ENCODE data around the gene MAN1C1. TPM values are rescaled to one million over a fixed set of nuclear protein-coding genes. Genes with fewer than 3 reads are reported as not detected.

Gene MAN1C1
- total and polyA plus RNA-seq, 5 donors from 2014 or later: 3.1 to 15.1 (median 3.5) TPM

- H3K27me3 ChIP-seq (ENCODE audit: control insufficient read depth, insufficient read depth, low read length): no peaks in the 10 kb centered on the region
- H3K27ac Mint-ChIP-seq: peak overlapping the region in 2 of 3 donors; percentile 42 to 83
- no peak for DNase-seq
- H3K4me3 ChIP-seq (ENCODE audit: low read depth, low read length): no peak overlapping the region
- no peak overlapping the region for H3K27ac ChIP-seq (ENCODE audit: insufficient read depth, low read length, poor library complexity, severe bottlenecking)
- H3K4me1 ChIP-seq (ENCODE audit: control insufficient read depth, insufficient read depth, low read length, poor library complexity, severe bottlenecking): peaks cover 14% of the 10 kb centered on the region
- H3K9me3 Mint-ChIP-seq: peaks cover 0 to 2% (median 0%) of the 10 kb centered on the region in 7 donors
- H3K9me3 ChIP-seq (ENCODE audit: control insufficient read depth in 2 of 2, low read length in 2 of 2): no peaks in the 10 kb centered on the region
- peaks cover 0 to 26% (median 5%) of the 10 kb centered on the region in 4 donors for H3K4me1 Mint-ChIP-seq
- ATAC-seq (ENCODE audit: low read depth in 2 of 2): no peak
- H3K36me3 Mint-ChIP-seq: peaks cover 7% of the 10 kb centered on the region
- H3K27me3 Mint-ChIP-seq: no peaks in the 10 kb centered on the region
- peak overlapping the region in 2 of 4 donors; percentile 67 to 88 for H3K4me3 Mint-ChIP-seq
- no peaks in the 10 kb centered on the region for H3K36me3 ChIP-seq (ENCODE audit: control insufficient read depth, insufficient read depth, low read length)
These were observed 198.9 kb downstream of the MAN1C1 start for GRCh38 chr1:25815208-25816111.

GRCh38 chr1:25816112-25816718 lies 199.6 kb downstream of the MAN1C1 start:
- H3K27ac ChIP-seq (ENCODE audit: insufficient read depth, low read length, poor library complexity, severe bottlenecking): no peak overlapping the region
- DNase-seq (no peak), ATAC-seq (ENCODE audit: low read depth in 2 of 2) (no peak)
- peak overlapping the region in 1 of 3 donors; percentile 40 for H3K27ac Mint-ChIP-seq
- H3K4me1 Mint-ChIP-seq: peaks cover 0 to 29% (median 8%) of the 10 kb centered on the region in 4 donors
- H3K36me3 Mint-ChIP-seq: peaks cover 12% of the 10 kb centered on the region
- H3K9me3 Mint-ChIP-seq: peaks cover 0 to 2% (median 0%) of the 10 kb centered on the region in 7 donors
- no peak overlapping the region for H3K4me3 ChIP-seq (ENCODE audit: low read depth, low read length)
- no peak overlapping the region for H3K4me3 Mint-ChIP-seq
- no peaks in the 10 kb centered on the region for H3K27me3 ChIP-seq (ENCODE audit: control insufficient read depth, insufficient read depth, low read length)
- no peaks in the 10 kb centered on the region for H3K27me3 Mint-ChIP-seq
- H3K36me3 ChIP-seq (ENCODE audit: control insufficient read depth, insufficient read depth, low read length): no peaks in the 10 kb centered on the region
- no peaks in the 10 kb centered on the region for H3K9me3 ChIP-seq (ENCODE audit: control insufficient read depth in 2 of 2, low read length in 2 of 2)
- H3K4me1 ChIP-seq (ENCODE audit: control insufficient read depth, insufficient read depth, low read length, poor library complexity, severe bottlenecking): peaks cover 16% of the 10 kb centered on the region

- Mint-ChIP-seq H3K4me3 (peak overlapping the region; percentile 82 to 94 (median 86)), H3K36me3 (peaks cover 12% of the 10 kb centered on the region), H3K27ac (peak overlapping the region; percentile 85 to 96 (median 93)), H3K27me3 (no peaks in the 10 kb centered on the region), H3K4me1 (peaks cover 5 to 40% (median 16%) of the 10 kb centered on the region in 4 donors), H3K9me3 (no peaks in the 10 kb centered on the region)
- DNase-seq: no peak
- H3K4me3 ChIP-seq (ENCODE audit: low read depth, low read length): no peak overlapping the region
- no peak overlapping the region for H3K27ac ChIP-seq (ENCODE audit: insufficient read depth, low read length, poor library complexity, severe bottlenecking)
- H3K36me3 ChIP-seq (ENCODE audit: control insufficient read depth, insufficient read depth, low read length): no peaks in the 10 kb centered on the region
- H3K9me3 ChIP-seq (ENCODE audit: control insufficient read depth in 2 of 2, low read length in 2 of 2): no peaks in the 10 kb centered on the region
- H3K27me3 ChIP-seq (ENCODE audit: control insufficient read depth, insufficient read depth, low read length): no peaks in the 10 kb centered on the region
- peaks cover 23% of the 10 kb centered on the region for H3K4me1 ChIP-seq (ENCODE audit: control insufficient read depth, insufficient read depth, low read length, poor library complexity, severe bottlenecking)
- no peak for ATAC-seq (ENCODE audit: low read depth in 2 of 2)
These were observed 201.4 kb downstream of the MAN1C1 start for GRCh38 chr1:25817840-25818501.

GRCh38 chr1:25818569-25818968 lies 202.0 kb downstream of the MAN1C1 start:
- peaks cover 5 to 40% (median 16%) of the 10 kb centered on the region in 4 donors for H3K4me1 Mint-ChIP-seq
- Histone ChIP-seq H3K36me3 (ENCODE audit: control insufficient read depth, insufficient read depth, low read length) (no peaks in the 10 kb centered on the region), H3K27me3 (ENCODE audit: control insufficient read depth, insufficient read depth, low read length) (no peaks in the 10 kb centered on the region), H3K4me3 (ENCODE audit: low read depth, low read length) (no peak overlapping the region), H3K9me3 (ENCODE audit: control insufficient read depth in 2 of 2, low read length in 2 of 2) (no peaks in the 10 kb centered on the region), H3K27ac (ENCODE audit: insufficient read depth, low read length, poor library complexity, severe bottlenecking) (no peak overlapping the region), H3K4me1 (ENCODE audit: control insufficient read depth, insufficient read depth, low read length, poor library complexity, severe bottlenecking) (peaks cover 23% of the 10 kb centered on the region)
- no peak for DNase-seq
- no peaks in the 10 kb centered on the region for H3K27me3 Mint-ChIP-seq
- no peaks in the 10 kb centered on the region for H3K9me3 Mint-ChIP-seq
- peaks cover 8% of the 10 kb centered on the region for H3K36me3 Mint-ChIP-seq
- ATAC-seq (ENCODE audit: low read depth in 2 of 2): no peak
- H3K4me3 Mint-ChIP-seq: peak overlapping the region; percentile 88 to 98 (median 96)
- H3K27ac Mint-ChIP-seq: peak overlapping the region; percentile 93 to 99 (median 96)

- peak; percentile 91 to 96 (median 92) for DNase-seq
These were observed 203.1 kb downstream of the MAN1C1 start, which contains the start of gene MTFR1L for GRCh38 chr1:25819491-25820246. Gene MTFR1L (plus strand): TSS chr1:25819954. CDS start chr1:25823105, 3,151 bp downstream.

GRCh38 chr1:25820247-25821111 lies 203.9 kb downstream of the MAN1C1 start:
- Mint-ChIP-seq H3K4me3 (peak overlapping the region; percentile 88 to 98 (median 96)), H3K4me1 (peaks cover 11 to 40% (median 17%) of the 10 kb centered on the region in 4 donors), H3K27me3 (no peaks in the 10 kb centered on the region), H3K9me3 (no peaks in the 10 kb centered on the region), H3K27ac (peak overlapping the region; percentile 96 to 99 (median 97)), H3K36me3 (peaks cover 5% of the 10 kb centered on the region)
- Histone ChIP-seq H3K27ac (ENCODE audit: insufficient read depth, low read length, poor library complexity, severe bottlenecking) (peak overlapping the region; percentile 86), H3K4me3 (ENCODE audit: low read depth, low read length) (peak overlapping the region; percentile 72), H3K36me3 (ENCODE audit: control insufficient read depth, insufficient read depth, low read length) (no peaks in the 10 kb centered on the region), H3K27me3 (ENCODE audit: control insufficient read depth, insufficient read depth, low read length) (no peaks in the 10 kb centered on the region), H3K9me3 (ENCODE audit: control insufficient read depth in 2 of 2, low read length in 2 of 2) (no peaks in the 10 kb centered on the region), H3K4me1 (ENCODE audit: control insufficient read depth, insufficient read depth, low read length, poor library complexity, severe bottlenecking) (peaks cover 23% of the 10 kb centered on the region)
- peak; percentile 45 to 90 (median 74) for DNase-seq
- ATAC-seq (ENCODE audit: low read depth in 2 of 2): peak; percentile 69 to 71

More at GRCh38 chr1:25819491-25820246, 203.1 kb downstream of the MAN1C1 start, which contains the start of gene MTFR1L:
- H3K4me1 ChIP-seq (ENCODE audit: control insufficient read depth, insufficient read depth, low read length, poor library complexity, severe bottlenecking): peaks cover 23% of the 10 kb centered on the region
- peak within 1 kb of the TSS; percentile 86 for H3K27ac ChIP-seq (ENCODE audit: insufficient read depth, low read length, poor library complexity, severe bottlenecking)
- Mint-ChIP-seq H3K27me3 (no peaks in the 10 kb centered on the region), H3K9me3 (no peaks in the 10 kb centered on the region), H3K27ac (peak within 1 kb of the TSS; percentile 96 to 99 (median 98)), H3K36me3 (peaks cover 8% of the 10 kb centered on the region), H3K4me3 (peak within 1 kb of the TSS; percentile 88 to 98 (median 96)), H3K4me1 (peaks cover 9 to 42% (median 17%) of the 10 kb centered on the region in 4 donors)
- H3K4me3 ChIP-seq (ENCODE audit: low read depth, low read length): peak within 1 kb of the TSS; percentile 77
- no peaks in the 10 kb centered on the region for H3K27me3 ChIP-seq (ENCODE audit: control insufficient read depth, insufficient read depth, low read length)
- no peaks in the 10 kb centered on the region for H3K9me3 ChIP-seq (ENCODE audit: control insufficient read depth in 2 of 2, low read length in 2 of 2)
- ATAC-seq (ENCODE audit: low read depth in 2 of 2): peak; percentile 88
- H3K36me3 ChIP-seq (ENCODE audit: control insufficient read depth, insufficient read depth, low read length): no peaks in the 10 kb centered on the region

Data from CD4-positive, CD25-positive, alpha-beta regulatory T cell (primary cell).